GM18858 (cell line): Measurements from ENCODE around the gene ZNF609.

Experiments used
- ATAC-seq: cut with Tn5 transposase; IDR thresholded peaks from one replicate; pipeline ENCODE4 v1.9.1; 2021; ENCODE audit not compliant: unreplicated experiment

Gene ZNF609

DNA sequence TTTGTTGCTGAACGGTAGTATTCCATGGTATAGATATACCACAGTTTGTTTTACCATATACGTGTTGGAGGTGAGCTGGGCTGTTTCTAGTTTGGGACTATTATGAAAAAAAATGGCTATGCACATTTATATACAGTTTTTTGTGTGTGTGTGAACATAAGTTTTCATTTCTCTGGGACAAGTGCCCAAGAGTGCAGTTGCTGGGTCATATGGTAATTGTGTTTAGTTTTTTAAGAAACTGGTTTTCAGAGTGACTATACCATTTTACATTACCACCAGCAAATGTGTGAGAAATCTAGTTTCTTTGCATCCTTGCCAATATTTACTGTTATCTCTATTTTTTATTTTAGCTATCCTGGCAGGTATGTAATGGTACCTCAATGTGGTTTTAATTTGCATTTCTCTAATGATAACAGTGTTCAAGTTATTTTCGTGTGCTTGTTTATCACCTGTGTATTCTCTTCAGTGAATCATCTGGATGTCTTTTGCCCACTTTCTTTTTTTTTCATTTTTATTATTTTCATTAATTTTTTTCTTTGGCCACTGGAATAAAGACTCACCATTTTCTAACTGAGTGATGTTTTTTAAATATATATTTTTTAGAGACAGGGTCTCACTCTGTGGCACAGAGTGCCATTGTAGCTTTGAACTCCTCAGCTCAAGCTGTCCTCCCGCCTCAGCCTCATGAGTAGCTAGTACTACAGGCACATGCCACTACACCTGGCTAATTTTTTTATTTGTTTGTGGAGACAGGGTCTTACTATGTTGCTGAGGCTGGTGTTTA is 75.3 kb downstream of the ZNF609 start:
- no peak for ATAC-seq

DNA sequence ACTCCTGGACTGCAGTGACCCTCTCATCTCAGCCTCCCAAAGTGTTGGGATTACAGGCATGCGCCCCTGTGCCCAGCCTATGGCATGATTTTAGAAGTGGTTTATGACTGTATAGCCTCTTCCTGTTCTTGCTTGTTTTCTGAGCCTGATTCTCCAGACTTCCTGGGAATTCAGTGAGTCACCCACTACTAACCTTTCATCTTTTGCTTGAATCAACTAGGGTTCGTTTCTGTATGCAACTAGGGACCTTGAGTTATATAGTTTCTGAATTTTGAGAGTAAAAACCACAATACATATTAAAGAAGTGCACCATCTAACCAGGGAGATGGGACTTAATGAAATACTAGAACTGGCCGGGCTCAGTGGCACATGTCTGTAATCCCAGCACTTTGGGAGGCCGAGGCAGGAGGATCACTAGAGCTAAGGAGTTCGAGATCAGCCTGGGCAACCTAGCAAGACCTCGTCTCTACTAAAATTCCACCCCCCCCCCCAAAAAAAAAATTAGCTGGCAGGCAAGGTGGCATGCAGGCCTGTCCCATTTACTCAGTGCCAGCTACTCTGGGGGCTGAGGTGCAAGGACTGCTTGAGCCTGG is 76.0 kb downstream of the ZNF609 start:
- ATAC-seq: no peak

DNA sequence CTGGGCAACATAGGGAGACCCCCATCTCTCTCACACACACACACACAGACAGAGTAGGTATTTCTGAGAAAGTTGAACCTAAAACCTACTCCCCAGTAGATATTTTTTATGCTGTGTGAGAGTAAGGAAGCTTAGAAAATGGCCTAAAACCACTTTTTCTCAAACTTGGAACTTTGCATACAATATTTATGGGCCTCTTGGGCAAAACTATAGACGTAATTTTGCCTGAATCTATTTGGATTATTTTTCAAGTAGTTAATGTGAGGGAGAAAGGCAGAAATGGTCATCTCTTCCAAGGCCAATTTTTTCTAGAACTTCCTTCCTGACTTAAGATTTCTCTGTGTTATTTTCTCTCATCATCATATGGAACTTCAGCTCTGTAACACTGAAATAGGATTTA is 81.7 kb downstream of the ZNF609 start:
- no peak for ATAC-seq

DNA sequence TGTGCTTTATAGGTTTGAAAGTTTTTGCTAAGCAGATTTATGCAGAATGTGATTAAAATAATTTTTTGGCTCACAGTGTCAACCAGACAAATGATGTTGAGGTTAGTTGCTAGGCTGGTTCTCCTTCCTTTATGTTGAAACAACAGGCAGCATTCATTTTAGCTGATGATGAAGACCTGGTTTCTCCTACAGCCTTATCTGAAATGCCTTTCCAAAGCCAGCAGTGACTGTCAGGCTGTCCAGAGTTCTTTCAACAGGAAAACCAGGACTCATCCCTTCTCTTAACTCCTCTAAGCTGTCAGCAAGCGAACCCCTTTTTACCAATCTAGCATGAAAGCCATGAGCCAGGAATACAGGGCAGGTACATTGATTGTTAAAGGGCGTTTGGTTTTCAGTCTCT is 84.1 kb downstream of the ZNF609 start:
- no peak for ATAC-seq

GRCh38 chr15:64547275-64547674 is 86.9 kb downstream of the ZNF609 start:
- ATAC-seq: no peak

DNA sequence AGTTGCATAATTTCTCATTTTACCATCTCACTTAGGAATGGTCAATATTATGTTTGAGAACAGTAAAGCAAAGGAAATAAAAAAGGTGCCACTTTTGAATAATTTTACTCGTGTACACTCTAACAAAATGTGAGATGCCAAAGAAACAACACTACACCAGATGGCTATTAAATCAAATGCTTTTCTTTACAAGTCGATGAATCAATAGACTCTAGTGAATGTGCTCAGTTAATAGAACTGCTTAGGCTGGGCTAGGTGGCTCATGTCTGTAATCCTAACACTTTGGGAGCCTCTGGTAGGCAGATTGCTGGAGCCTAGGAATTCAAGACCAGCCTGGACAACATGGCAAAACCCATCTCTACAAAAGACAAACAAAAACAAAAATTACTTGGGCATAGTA is 87.9 kb downstream of the ZNF609 start:
- ATAC-seq: no peak

GRCh38 chr15:64549860-64550259 is 89.5 kb downstream of the ZNF609 start:
- ATAC-seq: no peak

DNA sequence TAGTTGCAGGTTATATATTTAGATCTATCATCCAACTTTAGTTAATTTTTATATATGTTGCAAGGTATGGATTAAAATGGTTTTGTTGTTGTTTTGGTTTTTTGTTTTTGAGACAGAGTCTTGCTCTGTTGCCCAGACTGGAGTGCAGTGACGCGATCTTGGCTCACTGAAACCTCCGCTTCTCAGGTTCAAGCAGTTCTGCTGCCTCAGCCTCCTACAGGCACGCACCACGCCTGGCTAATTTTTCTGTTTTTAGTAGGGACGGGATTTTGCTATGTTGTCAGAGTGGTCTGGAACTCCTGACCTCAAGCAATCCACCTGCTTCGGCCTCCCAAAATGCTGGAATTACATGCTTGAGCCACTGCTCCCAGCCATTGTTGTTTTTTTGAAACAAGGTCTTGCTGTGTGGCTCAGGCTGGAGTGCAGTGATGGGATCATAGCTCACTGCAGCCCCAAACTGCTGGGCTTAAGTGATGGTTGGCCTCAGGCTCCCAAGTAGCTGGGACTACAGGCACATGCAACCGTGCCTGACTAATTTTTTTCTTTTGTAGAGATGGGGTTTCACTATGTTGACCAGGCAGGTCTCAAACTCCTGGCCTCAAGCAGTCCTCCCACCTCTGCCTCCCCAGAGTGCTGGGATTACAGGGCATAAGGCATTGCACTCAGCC is 92.0 kb downstream of the ZNF609 start:
- ATAC-seq: no peak

- ATAC-seq: no peak
Observed at GRCh38 chr15:64558460-64559179, 98.2 kb downstream of the ZNF609 start.

- ATAC-seq: no peak
Observed at GRCh38 chr15:64559243-64559642, 98.9 kb downstream of the ZNF609 start.

GRCh38 chr15:64560501-64560900 is 100.1 kb downstream of the ZNF609 start:
- ATAC-seq: no peak

GRCh38 chr15:64560998-64561397 is 100.6 kb downstream of the ZNF609 start:
- no peak for ATAC-seq

- no peak for ATAC-seq
Observed at GRCh38 chr15:64562003-64562640, 101.7 kb downstream of the ZNF609 start.

DNA sequence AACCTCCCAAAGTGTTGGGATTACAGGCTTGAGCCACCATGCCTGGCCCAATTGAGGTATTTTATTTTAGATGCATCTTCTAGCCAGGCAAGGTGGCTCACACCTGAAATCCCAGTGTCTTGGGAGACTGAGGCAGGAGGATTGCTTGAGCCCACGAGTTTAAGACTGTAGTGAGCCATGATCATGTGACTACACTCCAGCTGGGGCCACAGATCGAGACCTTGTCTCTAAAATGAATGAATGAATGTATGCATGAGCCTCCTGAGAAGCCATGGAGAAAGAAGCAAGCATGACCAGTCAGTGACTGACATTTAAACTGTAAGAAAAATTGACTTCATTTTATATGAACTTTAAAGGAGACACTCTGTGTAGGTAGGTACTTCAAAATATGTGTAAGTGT is 105.7 kb downstream of the ZNF609 start:
- ATAC-seq: no peak

- ATAC-seq: no peak
Observed at GRCh38 chr15:64566629-64567427, 106.5 kb downstream of the ZNF609 start.

- ATAC-seq: no peak
Observed at GRCh38 chr15:64568765-64569164, 108.4 kb downstream of the ZNF609 start.

- no peak for ATAC-seq
Observed at GRCh38 chr15:64571857-64572291, 111.5 kb downstream of the ZNF609 start.

- ATAC-seq: no peak
Observed at GRCh38 chr15:64572856-64573255, 112.5 kb downstream of the ZNF609 start.

DNA sequence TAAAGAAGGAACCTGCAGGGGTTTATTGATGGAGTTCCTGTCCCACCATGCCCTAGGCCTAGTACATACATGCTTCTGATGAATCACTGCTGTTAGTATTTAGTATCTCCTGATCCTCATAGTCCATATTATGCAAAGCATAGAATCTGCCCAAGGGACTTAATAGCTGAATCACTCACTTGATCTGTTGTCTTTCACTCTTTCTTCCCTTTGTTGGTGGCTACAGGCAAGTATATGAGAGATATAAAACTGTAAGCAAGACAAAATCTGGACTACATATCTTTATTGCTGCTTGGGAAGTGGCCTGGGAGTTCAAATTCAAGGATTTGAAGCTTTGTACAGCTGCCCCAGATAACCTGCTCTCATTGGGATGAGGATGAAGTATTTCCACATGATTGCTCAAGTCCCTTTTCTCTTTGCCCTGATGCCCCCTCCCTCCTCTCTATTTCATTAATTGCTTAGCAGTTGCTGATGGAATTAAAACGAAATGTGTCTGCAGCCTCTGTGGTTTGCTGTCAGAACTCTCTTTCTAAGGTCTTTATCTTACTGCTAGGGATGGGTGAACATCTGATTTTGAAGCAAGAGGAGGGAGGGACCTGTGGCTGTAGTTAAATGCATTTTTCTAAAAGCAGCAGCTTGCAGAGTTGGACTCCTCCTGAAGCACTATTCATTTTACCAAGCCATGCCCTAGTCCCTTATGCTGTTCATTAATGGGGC is 114.1 kb downstream of the ZNF609 start:
- ATAC-seq: no peak
